ENCODE measurements around the gene LTBP3.

Gene LTBP3

GRCh38 chr11:65585396-65586246, 27.5 kb upstream of the LTBP3 start:
- no peak for DNase-seq (ENCODE audit: low read depth in 2 of 2)

- DNase-seq (ENCODE audit: low read depth in 2 of 2): no peak
Observed at GRCh38 chr11:65584723-65585171, 26.6 kb upstream of the LTBP3 start.

GRCh38 chr11:65584106-65584505, 25.9 kb upstream of the LTBP3 start:
- DNase-seq (ENCODE audit: low read depth in 2 of 2): no peak

- DNase-seq (ENCODE audit: low read depth in 2 of 2): no peak
Observed at GRCh38 chr11:65583589-65583988, 25.4 kb upstream of the LTBP3 start.

- no peak for DNase-seq (ENCODE audit: low read depth in 2 of 2)
Observed at GRCh38 chr11:65581928-65582327, 23.8 kb upstream of the LTBP3 start.

- no peak for DNase-seq (ENCODE audit: low read depth in 2 of 2)
Observed at GRCh38 chr11:65580756-65581155, 22.6 kb upstream of the LTBP3 start.

- no peak for DNase-seq (ENCODE audit: low read depth in 2 of 2)
Observed at GRCh38 chr11:65580031-65580692, 22.0 kb upstream of the LTBP3 start.

- DNase-seq (ENCODE audit: low read depth in 2 of 2): no peak
Observed at GRCh38 chr11:65579291-65579690, 21.1 kb upstream of the LTBP3 start.

- DNase-seq (ENCODE audit: low read depth in 2 of 2): no peak
Observed at GRCh38 chr11:65578667-65579066, 20.5 kb upstream of the LTBP3 start.

GRCh38 chr11:65578134-65578533, 20.0 kb upstream of the LTBP3 start:
- no peak for DNase-seq (ENCODE audit: low read depth in 2 of 2)

- no peak for DNase-seq (ENCODE audit: low read depth in 2 of 2)
Observed at GRCh38 chr11:65577756-65578109, 19.6 kb upstream of the LTBP3 start.

GRCh38 chr11:65576867-65577755, 19.0 kb upstream of the LTBP3 start:
- no peak for DNase-seq (ENCODE audit: low read depth in 2 of 2)

- no peak for DNase-seq (ENCODE audit: low read depth in 2 of 2)
Observed at GRCh38 chr11:65576232-65576866, 18.2 kb upstream of the LTBP3 start.

GRCh38 chr11:65575568-65576231, 17.5 kb upstream of the LTBP3 start, which contains the start of gene EHBP1L1:
TSS of gene EHBP1L1 (plus strand) at chr11:65576053. CDS start at chr11:65576303, 250 bp downstream.
- DNase-seq (ENCODE audit: low read depth in 2 of 2): no peak

GRCh38 chr11:65574811-65575567, 16.8 kb upstream of the LTBP3 start:
- no peak for DNase-seq (ENCODE audit: low read depth in 2 of 2)

- peak; percentile 76 to 78 for DNase-seq (ENCODE audit: low read depth in 2 of 2)
Observed at GRCh38 chr11:65574109-65574810, 16.1 kb upstream of the LTBP3 start.

GRCh38 chr11:65573391-65574079, 15.4 kb upstream of the LTBP3 start:
- DNase-seq (ENCODE audit: low read depth in 2 of 2): no peak

GRCh38 chr11:65572356-65573051, 14.3 kb upstream of the LTBP3 start, which contains the start of gene FAM89B:
TSS of gene FAM89B (plus strand) at chr11:65572538. CDS start at chr11:65572670, 132 bp downstream.
- peak; percentile 72 to 75 for DNase-seq (ENCODE audit: low read depth in 2 of 2)
